HepG2 (cell line): Measurements from ENCODE around the gene TTC16. TPM values are rescaled to one million over a fixed set of nuclear protein-coding genes. Genes with fewer than 3 reads are reported as not detected.
A peak's percentile ranks its signal among the peaks of the same experiment; 100 is the strongest.

Experiments used
- CENPX ChIP-seq: sonication (generic); formaldehyde crosslinking; IDR thresholded peaks from 2 replicates; pipeline ENCODE4 v1.9.0; 2021; ENCODE audit warnings: mild to moderate bottlenecking, missing genetic modification reagents, moderate library complexity
- SATB2 ChIP-seq: sonication (generic); formaldehyde crosslinking; IDR thresholded peaks from 2 replicates; pipeline ENCODE4 v1.5.0; 2020; ENCODE audit warnings: missing genetic modification reagents
- ZFYVE20 ChIP-seq: sonication (generic); formaldehyde crosslinking; IDR thresholded peaks from 2 replicates; pipeline ENCODE4 v1.8.0; 2023; ENCODE audit warnings: low read depth, mild to moderate bottlenecking, moderate library complexity, missing genetic modification reagents, borderline replicate concordance
- ZNF629 ChIP-seq: sonication (generic); formaldehyde crosslinking; conservative IDR thresholded peaks from 2 replicates; pipeline ENCODE4 v1.5.0; 2020; ENCODE audit warnings: missing genetic modification reagents
- ZNF678 ChIP-seq: sonication (generic); formaldehyde crosslinking; IDR thresholded peaks from 2 replicates; pipeline ENCODE4 v1.4.0; 2020; ENCODE audit warnings: mild to moderate bottlenecking, missing genetic modification reagents
- ZNF83 ChIP-seq: sonication (generic); formaldehyde crosslinking; IDR thresholded peaks from 2 replicates; pipeline ENCODE4 v1.4.0; 2020; ENCODE audit warnings: missing genetic modification reagents, mild to moderate bottlenecking, borderline replicate concordance
- ZSCAN25 ChIP-seq: sonication (generic); formaldehyde crosslinking; IDR thresholded peaks from 2 replicates; pipeline ENCODE4 v1.8.0; 2022; ENCODE audit warnings: mild to moderate bottlenecking, missing genetic modification reagents
- polyA plus RNA-seq, 8 experiments: library from polyadenylated mRNA; depleted of rRNA in 3 of 8; stranded (reverse) in 7 of 8; unstranded in 1 of 8; fragments of >200 nt; fragmentation: Illumina TruSeq in 4 of 8; extraction: Trizol in 4 of 8; gene quantifications; 2 replicates each; pipeline versions ENCODE4 v1.2.1 to v1.2.3, GENCODE V29; 2011 to 2016; ENCODE audit warnings: low read depth in 4 of 8, missing spikeins in 1 of 8, mixed read lengths in 1 of 8; ENCODE audit not compliant: insufficient read depth in 1 of 8
- total RNA-seq, 5 experiments: library from RNA; depleted of rRNA; stranded (reverse); fragments of >200 nt; fragmentation: Illumina TruSeq; extraction: Trizol; gene quantifications; 2 replicates each; pipeline ENCODE4 v1.2.3, GENCODE V29; 2016; ENCODE audit warnings: low read depth in 1 of 5
- TF ChIP-seq, protein P1 (sequence below): sonication (generic); formaldehyde crosslinking; IDR thresholded peaks from 2 replicates; pipeline ENCODE4 v1.4.0; 2020; ENCODE audit warnings: missing genetic modification reagents, borderline replicate concordance
- TF ChIP-seq, protein P2 (sequence below): sonication (generic); formaldehyde crosslinking; IDR thresholded peaks from 2 replicates; pipeline ENCODE4 v1.4.0; 2020; ENCODE audit warnings: missing genetic modification reagents, borderline replicate concordance
- TF ChIP-seq, protein P3 (sequence below): IDR thresholded peaks from 2 replicates; pipeline ENCODE4 v1.6.1; 2018; ENCODE audit warnings: missing genetic modification reagents
- TF ChIP-seq, protein P4 (sequence below): sonication (generic); formaldehyde crosslinking; IDR thresholded peaks from 2 replicates; pipeline ENCODE4 v1.4.0; 2020; ENCODE audit warnings: missing genetic modification reagents
- TF ChIP-seq, protein P5 (sequence below): sonication (generic); formaldehyde crosslinking; IDR thresholded peaks from 2 replicates; pipeline ENCODE4 v1.9.0; 2021; ENCODE audit warnings: missing genetic modification reagents, borderline replicate concordance

The TTC16 gene
- total and polyA plus RNA-seq, 2 of the 13 experiments (the other 11 are each of a cell fraction or from before 2014, with no cell fraction given) = not detected

DNA sequence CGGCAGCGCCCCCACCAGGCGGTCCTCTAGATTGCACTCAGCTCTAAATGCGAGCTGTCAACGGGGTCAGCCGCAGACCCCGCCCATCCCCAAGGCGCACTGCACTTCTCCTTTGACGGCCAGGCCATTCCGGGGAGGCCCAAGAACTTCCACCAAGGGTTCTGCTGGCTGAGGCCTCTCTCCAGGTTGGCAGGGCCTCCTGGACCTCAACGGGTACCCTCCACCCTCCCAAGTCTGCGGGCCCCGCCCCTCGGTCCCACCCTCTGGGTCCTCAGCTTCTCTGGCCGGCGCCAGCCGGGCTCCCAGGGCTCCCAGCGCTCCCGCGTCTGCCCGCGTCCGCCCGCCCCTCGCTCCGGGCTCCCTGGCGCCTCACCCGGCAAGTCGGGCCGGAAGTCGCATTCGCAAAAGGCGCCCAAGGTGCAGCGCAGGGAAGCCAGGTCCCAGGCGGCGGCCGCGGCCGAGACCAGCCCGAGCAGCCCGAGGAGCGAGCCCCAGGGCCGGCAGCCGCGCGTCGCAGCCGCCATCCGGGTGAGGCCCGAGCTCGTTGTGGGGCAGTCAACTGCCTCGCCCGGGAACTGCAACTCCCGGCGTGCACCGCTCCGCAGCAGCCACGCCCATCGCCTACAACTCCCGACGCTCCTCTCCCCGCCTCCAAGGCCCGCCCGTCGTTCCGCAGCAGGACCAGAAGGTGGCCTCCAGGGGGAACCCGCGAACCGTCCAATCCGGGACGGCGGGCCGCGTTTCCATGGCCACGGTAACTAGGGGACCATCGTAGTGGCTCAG is 19.1 kb downstream of the TTC16 start, which contains the start of gene TOR2A (continued):
- TF ChIP-seq, protein P1, sequence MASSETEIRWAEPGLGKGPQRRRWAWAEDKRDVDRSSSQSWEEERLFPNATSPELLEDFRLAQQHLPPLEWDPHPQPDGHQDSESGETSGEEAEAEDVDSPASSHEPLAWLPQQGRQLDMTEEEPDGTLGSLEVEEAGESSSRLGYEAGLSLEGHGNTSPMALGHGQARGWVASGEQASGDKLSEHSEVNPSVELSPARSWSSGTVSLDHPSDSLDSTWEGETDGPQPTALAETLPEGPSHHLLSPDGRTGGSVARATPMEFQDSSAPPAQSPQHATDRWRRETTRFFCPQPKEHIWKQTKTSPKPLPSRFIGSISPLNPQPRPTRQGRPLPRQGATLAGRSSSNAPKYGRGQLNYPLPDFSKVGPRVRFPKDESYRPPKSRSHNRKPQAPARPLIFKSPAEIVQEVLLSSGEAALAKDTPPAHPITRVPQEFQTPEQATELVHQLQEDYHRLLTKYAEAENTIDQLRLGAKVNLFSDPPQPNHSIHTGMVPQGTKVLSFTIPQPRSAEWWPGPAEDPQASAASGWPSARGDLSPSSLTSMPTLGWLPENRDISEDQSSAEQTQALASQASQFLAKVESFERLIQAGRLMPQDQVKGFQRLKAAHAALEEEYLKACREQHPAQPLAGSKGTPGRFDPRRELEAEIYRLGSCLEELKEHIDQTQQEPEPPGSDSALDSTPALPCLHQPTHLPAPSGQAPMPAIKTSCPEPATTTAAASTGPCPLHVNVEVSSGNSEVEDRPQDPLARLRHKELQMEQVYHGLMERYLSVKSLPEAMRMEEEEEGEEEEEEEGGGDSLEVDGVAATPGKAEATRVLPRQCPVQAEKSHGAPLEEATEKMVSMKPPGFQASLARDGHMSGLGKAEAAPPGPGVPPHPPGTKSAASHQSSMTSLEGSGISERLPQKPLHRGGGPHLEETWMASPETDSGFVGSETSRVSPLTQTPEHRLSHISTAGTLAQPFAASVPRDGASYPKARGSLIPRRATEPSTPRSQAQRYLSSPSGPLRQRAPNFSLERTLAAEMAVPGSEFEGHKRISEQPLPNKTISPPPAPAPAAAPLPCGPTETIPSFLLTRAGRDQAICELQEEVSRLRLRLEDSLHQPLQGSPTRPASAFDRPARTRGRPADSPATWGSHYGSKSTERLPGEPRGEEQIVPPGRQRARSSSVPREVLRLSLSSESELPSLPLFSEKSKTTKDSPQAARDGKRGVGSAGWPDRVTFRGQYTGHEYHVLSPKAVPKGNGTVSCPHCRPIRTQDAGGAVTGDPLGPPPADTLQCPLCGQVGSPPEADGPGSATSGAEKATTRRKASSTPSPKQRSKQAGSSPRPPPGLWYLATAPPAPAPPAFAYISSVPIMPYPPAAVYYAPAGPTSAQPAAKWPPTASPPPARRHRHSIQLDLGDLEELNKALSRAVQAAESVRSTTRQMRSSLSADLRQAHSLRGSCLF (CRISPR knock-in tag) = no peak
- TF ChIP-seq SATB2 (no peak), ZNF629 (no peak), ZNF83 (no peak), ZNF678 (peak; percentile 91), ZFYVE20 (no peak), ZSCAN25 (peak; percentile 68), CENPX (CRISPR knock-in tag) (no peak)
- TF ChIP-seq, protein P2, sequence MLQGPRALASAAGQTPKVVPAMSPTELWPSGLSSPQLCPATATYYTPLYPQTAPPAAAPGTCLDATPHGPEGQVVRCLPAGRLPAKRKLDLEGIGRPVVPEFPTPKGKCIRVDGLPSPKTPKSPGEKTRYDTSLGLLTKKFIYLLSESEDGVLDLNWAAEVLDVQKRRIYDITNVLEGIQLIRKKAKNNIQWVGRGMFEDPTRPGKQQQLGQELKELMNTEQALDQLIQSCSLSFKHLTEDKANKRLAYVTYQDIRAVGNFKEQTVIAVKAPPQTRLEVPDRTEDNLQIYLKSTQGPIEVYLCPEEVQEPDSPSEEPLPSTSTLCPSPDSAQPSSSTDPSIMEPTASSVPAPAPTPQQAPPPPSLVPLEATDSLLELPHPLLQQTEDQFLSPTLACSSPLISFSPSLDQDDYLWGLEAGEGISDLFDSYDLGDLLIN (CRISPR knock-in tag) = no peak; the same call in 1 of the 2 replicates
- TF ChIP-seq, protein P3, sequence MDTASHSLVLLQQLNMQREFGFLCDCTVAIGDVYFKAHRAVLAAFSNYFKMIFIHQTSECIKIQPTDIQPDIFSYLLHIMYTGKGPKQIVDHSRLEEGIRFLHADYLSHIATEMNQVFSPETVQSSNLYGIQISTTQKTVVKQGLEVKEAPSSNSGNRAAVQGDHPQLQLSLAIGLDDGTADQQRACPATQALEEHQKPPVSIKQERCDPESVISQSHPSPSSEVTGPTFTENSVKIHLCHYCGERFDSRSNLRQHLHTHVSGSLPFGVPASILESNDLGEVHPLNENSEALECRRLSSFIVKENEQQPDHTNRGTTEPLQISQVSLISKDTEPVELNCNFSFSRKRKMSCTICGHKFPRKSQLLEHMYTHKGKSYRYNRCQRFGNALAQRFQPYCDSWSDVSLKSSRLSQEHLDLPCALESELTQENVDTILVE (CRISPR knock-in tag) = no peak
- TF ChIP-seq, protein P4, sequence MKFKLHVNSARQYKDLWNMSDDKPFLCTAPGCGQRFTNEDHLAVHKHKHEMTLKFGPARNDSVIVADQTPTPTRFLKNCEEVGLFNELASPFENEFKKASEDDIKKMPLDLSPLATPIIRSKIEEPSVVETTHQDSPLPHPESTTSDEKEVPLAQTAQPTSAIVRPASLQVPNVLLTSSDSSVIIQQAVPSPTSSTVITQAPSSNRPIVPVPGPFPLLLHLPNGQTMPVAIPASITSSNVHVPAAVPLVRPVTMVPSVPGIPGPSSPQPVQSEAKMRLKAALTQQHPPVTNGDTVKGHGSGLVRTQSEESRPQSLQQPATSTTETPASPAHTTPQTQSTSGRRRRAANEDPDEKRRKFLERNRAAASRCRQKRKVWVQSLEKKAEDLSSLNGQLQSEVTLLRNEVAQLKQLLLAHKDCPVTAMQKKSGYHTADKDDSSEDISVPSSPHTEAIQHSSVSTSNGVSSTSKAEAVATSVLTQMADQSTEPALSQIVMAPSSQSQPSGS (CRISPR knock-in tag) = no peak
- TF ChIP-seq, protein P5, sequence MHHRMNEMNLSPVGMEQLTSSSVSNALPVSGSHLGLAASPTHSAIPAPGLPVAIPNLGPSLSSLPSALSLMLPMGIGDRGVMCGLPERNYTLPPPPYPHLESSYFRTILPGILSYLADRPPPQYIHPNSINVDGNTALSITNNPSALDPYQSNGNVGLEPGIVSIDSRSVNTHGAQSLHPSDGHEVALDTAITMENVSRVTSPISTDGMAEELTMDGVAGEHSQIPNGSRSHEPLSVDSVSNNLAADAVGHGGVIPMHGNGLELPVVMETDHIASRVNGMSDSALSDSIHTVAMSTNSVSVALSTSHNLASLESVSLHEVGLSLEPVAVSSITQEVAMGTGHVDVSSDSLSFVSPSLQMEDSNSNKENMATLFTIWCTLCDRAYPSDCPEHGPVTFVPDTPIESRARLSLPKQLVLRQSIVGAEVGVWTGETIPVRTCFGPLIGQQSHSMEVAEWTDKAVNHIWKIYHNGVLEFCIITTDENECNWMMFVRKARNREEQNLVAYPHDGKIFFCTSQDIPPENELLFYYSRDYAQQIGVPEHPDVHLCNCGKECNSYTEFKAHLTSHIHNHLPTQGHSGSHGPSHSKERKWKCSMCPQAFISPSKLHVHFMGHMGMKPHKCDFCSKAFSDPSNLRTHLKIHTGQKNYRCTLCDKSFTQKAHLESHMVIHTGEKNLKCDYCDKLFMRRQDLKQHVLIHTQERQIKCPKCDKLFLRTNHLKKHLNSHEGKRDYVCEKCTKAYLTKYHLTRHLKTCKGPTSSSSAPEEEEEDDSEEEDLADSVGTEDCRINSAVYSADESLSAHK (CRISPR knock-in tag) = no peak
